HL-60 (cell line): ENCODE measurements around the gene ZNF786.
A peak's percentile ranks its signal among the peaks of the same experiment; 100 is the strongest.

Experiments used
- DNase-seq, 2 experiments: peaks; one replicate each; pipeline ENCODE4 v3.0.0-alpha.2; 2010 to 2020; ENCODE audit warnings: low read depth in 1 of 2, low spot score in 1 of 2
- H3K27ac ChIP-seq: fragments of 250-450 bp; sonication (Bioruptor Pico); replicated peaks from 2 replicates; pipeline ENCODE4 v1.5.1; 2020; ENCODE audit warnings: mild to moderate bottlenecking, moderate library complexity
- H3K27me3 ChIP-seq: fragments of 250-450 bp; sonication (Bioruptor Pico); 2 replicates; pipeline ENCODE4 v1.5.1; 2021; ENCODE audit warnings: mild to moderate bottlenecking, moderate library complexity; ENCODE audit not compliant: insufficient read depth, poor library complexity, severe bottlenecking
- H3K4me3 ChIP-seq: replicated peaks from 2 replicates; pipeline ENCODE4 v1.5.1; 2011; ENCODE audit warnings: mild to moderate bottlenecking, control low read depth, low read length; ENCODE audit not compliant: insufficient read depth
- CTCF ChIP-seq: IDR thresholded peaks from one replicate; pipeline ENCODE4 v1.5.1; 2011; ENCODE audit warnings: low read length, control low read depth, inconsistent platforms; ENCODE audit not compliant: insufficient read depth
- GABPA ChIP-seq: IDR thresholded peaks from 2 replicates; pipeline ENCODE4 v1.6.1; 2012; ENCODE audit warnings: low read depth
- POLR2AphosphoS5 ChIP-seq: IDR thresholded peaks from 2 replicates; pipeline ENCODE4 v1.6.1; 2012; ENCODE audit warnings: low read depth
- SPI1 ChIP-seq: IDR thresholded peaks from 2 replicates; pipeline ENCODE4 v1.6.1; 2012; ENCODE audit warnings: low read depth, mild to moderate bottlenecking, borderline replicate concordance
- TF ChIP-seq, protein P1 (sequence below): IDR thresholded peaks from 2 replicates; pipeline ENCODE4 v1.6.1; 2012; ENCODE audit warnings: low read depth; ENCODE audit not compliant: insufficient replicate concordance

ZNF786 gene

DNA sequence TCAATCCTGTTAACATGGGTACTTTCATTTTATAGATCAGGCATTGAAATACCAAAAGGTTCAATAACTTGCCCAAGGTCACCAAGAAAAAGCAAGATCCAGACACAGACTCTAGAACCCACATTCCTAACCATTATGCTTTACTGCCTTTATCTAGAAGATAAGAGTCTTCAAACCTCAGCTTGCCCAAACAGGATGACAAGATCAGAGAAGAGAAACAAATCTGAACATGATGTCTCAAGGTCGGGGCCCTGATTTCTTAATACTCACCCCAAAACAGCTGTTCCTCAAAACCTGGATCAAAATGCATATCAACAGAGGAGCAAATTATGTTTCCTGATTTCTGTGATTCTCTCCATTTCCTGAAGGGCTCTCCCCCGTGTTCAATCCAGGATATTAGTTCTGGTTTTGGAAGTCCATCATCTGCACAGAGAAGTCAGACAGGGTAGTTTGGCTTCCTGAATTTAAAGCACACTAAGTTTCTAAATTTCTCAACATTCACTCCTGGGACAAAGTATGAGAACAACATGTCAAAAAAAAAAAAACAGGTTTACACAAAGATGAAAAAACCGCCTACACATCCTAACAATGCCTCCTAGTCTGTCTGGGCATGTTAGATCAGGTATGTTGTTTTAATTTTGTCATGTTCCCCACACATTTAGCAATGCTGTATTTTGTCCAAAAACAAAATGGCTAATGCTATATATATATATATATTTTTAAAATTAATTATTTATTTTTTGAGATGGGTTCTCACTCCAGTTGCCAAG, 16.2 kb downstream of the ZNF786 start:
- TF ChIP-seq GABPA (no peak), POLR2AphosphoS5 (no peak), CTCF (no peak)
- TF ChIP-seq, protein P1, sequence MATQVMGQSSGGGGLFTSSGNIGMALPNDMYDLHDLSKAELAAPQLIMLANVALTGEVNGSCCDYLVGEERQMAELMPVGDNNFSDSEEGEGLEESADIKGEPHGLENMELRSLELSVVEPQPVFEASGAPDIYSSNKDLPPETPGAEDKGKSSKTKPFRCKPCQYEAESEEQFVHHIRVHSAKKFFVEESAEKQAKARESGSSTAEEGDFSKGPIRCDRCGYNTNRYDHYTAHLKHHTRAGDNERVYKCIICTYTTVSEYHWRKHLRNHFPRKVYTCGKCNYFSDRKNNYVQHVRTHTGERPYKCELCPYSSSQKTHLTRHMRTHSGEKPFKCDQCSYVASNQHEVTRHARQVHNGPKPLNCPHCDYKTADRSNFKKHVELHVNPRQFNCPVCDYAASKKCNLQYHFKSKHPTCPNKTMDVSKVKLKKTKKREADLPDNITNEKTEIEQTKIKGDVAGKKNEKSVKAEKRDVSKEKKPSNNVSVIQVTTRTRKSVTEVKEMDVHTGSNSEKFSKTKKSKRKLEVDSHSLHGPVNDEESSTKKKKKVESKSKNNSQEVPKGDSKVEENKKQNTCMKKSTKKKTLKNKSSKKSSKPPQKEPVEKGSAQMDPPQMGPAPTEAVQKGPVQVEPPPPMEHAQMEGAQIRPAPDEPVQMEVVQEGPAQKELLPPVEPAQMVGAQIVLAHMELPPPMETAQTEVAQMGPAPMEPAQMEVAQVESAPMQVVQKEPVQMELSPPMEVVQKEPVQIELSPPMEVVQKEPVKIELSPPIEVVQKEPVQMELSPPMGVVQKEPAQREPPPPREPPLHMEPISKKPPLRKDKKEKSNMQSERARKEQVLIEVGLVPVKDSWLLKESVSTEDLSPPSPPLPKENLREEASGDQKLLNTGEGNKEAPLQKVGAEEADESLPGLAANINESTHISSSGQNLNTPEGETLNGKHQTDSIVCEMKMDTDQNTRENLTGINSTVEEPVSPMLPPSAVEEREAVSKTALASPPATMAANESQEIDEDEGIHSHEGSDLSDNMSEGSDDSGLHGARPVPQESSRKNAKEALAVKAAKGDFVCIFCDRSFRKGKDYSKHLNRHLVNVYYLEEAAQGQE: no peak
- DNase-seq: no peak
- no peaks in the 10 kb centered on the region for H3K27me3 ChIP-seq

GRCh38 chr7:149072438-149072775, 18.1 kb downstream of the ZNF786 start:
- Histone ChIP-seq H3K27ac (peak overlapping the region; percentile 98), H3K27me3 (no peaks in the 10 kb centered on the region), H3K4me3 (no peak overlapping the region)
- no peak for DNase-seq
- TF ChIP-seq CTCF (no peak), SPI1 (no peak)
- TF ChIP-seq, protein P1: no peak

More for the DNA sequence above, 16.2 kb downstream of the ZNF786 start:
- Histone ChIP-seq H3K4me3 (no peak overlapping the region), H3K27ac (no peak overlapping the region)

GRCh38 chr7:149071641-149072437, 18.7 kb downstream of the ZNF786 start:
- Histone ChIP-seq H3K27ac (peak overlapping the region; percentile 98), H3K27me3 (no peaks in the 10 kb centered on the region), H3K4me3 (peak overlapping the region; percentile 30)
- peak; percentile 92 for TF ChIP-seq GABPA
- TF ChIP-seq, protein P1: no peak
- TF ChIP-seq CTCF: peak; percentile 58
- TF ChIP-seq POLR2AphosphoS5: no peak
- no peak for TF ChIP-seq SPI1
- DNase-seq: peak; percentile 70 to 83
